Measurements from ENCODE around the gene SYAP1.

GRCh38 chrX:16708016-16708415 lies 11.4 kb upstream of the SYAP1 start:
- TF ChIP-seq, protein P1, sequence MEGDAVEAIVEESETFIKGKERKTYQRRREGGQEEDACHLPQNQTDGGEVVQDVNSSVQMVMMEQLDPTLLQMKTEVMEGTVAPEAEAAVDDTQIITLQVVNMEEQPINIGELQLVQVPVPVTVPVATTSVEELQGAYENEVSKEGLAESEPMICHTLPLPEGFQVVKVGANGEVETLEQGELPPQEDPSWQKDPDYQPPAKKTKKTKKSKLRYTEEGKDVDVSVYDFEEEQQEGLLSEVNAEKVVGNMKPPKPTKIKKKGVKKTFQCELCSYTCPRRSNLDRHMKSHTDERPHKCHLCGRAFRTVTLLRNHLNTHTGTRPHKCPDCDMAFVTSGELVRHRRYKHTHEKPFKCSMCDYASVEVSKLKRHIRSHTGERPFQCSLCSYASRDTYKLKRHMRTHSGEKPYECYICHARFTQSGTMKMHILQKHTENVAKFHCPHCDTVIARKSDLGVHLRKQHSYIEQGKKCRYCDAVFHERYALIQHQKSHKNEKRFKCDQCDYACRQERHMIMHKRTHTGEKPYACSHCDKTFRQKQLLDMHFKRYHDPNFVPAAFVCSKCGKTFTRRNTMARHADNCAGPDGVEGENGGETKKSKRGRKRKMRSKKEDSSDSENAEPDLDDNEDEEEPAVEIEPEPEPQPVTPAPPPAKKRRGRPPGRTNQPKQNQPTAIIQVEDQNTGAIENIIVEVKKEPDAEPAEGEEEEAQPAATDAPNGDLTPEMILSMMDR (IDR thresholded peaks at IDR 0.05 in 4 of 5, conservative IDR thresholded peaks at IDR 0.05 in 1 of 5), result no peak
- no peak for TF ChIP-seq POLR2A (IDR thresholded peaks at IDR 0.05)
